ENCODE measurements around the gene LPCAT2. TPM values are rescaled to one million over a fixed set of nuclear protein-coding genes. Genes with fewer than 3 reads are reported as not detected.

LPCAT2 gene
- total and polyA plus RNA-seq, 8 donors, result 1.7 to 12.8 (median 4.5) TPM

DNA sequence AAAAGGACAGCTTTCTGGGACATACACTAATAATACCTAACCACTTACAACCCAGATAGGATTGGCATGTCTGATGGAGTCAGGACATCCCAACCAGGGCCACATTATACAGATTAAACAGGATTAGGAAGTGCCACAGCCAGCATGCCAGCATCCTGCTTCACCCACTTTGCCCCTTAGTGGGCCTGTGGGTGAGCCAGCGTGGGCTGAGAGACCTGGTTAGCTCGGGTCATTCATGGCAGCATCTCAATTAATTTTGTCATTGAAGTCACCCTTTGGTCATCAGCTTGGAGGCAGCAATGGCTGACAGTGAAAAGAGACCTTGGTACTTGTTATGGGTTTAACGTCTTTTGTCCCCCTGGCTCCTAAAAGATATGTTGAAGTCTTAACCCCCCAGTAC, 117.0 kb downstream of the LPCAT2 start:
- H3K9me3 ChIP-seq, result no peaks in the 10 kb centered on the region
- no peaks in the 10 kb centered on the region for H3K27me3 ChIP-seq
- FAIRE-seq, result no peak
- no peak overlapping the region for H3K27ac ChIP-seq
- ATAC-seq, result no peak
- intact Hi-C loops (cut with DNase I), result no loop called here
- 85 to 92% methylated on average over 3 of the region's 3 CpGs for WGBS, 2 donors
- H3K4me3 ChIP-seq, result no peak overlapping the region
- no peak for DNase-seq
- H3K4me1 ChIP-seq, result peaks cover 4 to 12% (median 6%) of the 10 kb centered on the region in 3 donors
- TF ChIP-seq, protein P1, sequence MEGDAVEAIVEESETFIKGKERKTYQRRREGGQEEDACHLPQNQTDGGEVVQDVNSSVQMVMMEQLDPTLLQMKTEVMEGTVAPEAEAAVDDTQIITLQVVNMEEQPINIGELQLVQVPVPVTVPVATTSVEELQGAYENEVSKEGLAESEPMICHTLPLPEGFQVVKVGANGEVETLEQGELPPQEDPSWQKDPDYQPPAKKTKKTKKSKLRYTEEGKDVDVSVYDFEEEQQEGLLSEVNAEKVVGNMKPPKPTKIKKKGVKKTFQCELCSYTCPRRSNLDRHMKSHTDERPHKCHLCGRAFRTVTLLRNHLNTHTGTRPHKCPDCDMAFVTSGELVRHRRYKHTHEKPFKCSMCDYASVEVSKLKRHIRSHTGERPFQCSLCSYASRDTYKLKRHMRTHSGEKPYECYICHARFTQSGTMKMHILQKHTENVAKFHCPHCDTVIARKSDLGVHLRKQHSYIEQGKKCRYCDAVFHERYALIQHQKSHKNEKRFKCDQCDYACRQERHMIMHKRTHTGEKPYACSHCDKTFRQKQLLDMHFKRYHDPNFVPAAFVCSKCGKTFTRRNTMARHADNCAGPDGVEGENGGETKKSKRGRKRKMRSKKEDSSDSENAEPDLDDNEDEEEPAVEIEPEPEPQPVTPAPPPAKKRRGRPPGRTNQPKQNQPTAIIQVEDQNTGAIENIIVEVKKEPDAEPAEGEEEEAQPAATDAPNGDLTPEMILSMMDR (IDR thresholded peaks at IDR 0.05), result no peak
- H3K36me3 ChIP-seq, result no peaks in the 10 kb centered on the region

GRCh38 chr16:55628306-55628968, 119.6 kb downstream of the LPCAT2 start:
- H3K4me1 ChIP-seq, result no peaks in the 10 kb centered on the region
- intact Hi-C loops (cut with DNase I), result no loop called here
- H3K9me3 ChIP-seq, result no peaks in the 10 kb centered on the region
- no peak overlapping the region for H3K27ac ChIP-seq
- DNase-seq (no peak), FAIRE-seq (no peak), ATAC-seq (no peak)
- no peaks in the 10 kb centered on the region for H3K36me3 ChIP-seq
- no peak overlapping the region for H3K4me3 ChIP-seq
- 68 to 71% methylated on average over 6 of the region's 6 CpGs for WGBS, 2 donors
- TF ChIP-seq, protein P1 (IDR thresholded peaks at IDR 0.05), result no peak
- H3K27me3 ChIP-seq, result no peaks in the 10 kb centered on the region

GRCh38 chr16:55630774-55631173, 121.9 kb downstream of the LPCAT2 start:
- DNase-seq (no peak), FAIRE-seq (no peak), ATAC-seq (no peak)
- TF ChIP-seq, protein P1 (IDR thresholded peaks at IDR 0.05), result no peak
- Histone ChIP-seq H3K4me3 (no peak overlapping the region), H3K9me3 (no peaks in the 10 kb centered on the region), H3K27me3 (no peaks in the 10 kb centered on the region), H3K27ac (no peak overlapping the region), H3K36me3 (no peaks in the 10 kb centered on the region), H3K4me1 (no peaks in the 10 kb centered on the region)
- intact Hi-C loops (cut with DNase I), result no loop called here

DNA sequence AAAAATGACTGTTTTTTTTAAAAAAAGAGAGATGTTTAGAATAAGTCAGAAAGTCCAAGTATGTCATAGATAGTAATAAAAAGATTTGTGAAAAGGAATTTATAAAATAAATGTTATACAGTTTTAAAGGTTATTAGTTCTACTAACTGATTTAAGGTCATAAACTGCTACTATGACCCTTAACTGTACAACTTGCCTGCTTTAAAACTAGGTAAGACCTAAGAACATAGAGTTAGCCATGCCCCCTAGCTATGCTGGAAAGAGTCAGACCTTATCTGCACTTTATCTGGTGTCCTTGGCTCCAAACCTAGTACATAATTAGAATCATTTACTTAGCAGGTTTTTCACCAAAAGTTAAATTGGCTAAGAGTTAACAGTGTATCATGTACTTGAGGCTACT, 123.4 kb downstream of the LPCAT2 start:
- Histone ChIP-seq H3K36me3 (no peaks in the 10 kb centered on the region), H3K27me3 (no peaks in the 10 kb centered on the region), H3K27ac (no peak overlapping the region), H3K9me3 (no peaks in the 10 kb centered on the region), H3K4me3 (no peak overlapping the region), H3K4me1 (no peaks in the 10 kb centered on the region)
- DNase-seq, result no peak
- intact Hi-C loops (cut with DNase I), result no loop called here
- TF ChIP-seq, protein P1 (IDR thresholded peaks at IDR 0.05), result no peak
- FAIRE-seq, result no peak
- ATAC-seq, result no peak

GRCh38 chr16:55634193-55634592, 125.3 kb downstream of the LPCAT2 start:
- FAIRE-seq, result no peak
- H3K27me3 ChIP-seq, result no peaks in the 10 kb centered on the region
- H3K36me3 ChIP-seq, result no peaks in the 10 kb centered on the region
- intact Hi-C loops (cut with DNase I), result no loop called here
- no peaks in the 10 kb centered on the region for H3K9me3 ChIP-seq
- TF ChIP-seq, protein P1 (IDR thresholded peaks at IDR 0.05), result no peak
- no peak overlapping the region for H3K4me3 ChIP-seq
- DNase-seq, result no peak
- H3K4me1 ChIP-seq, result no peaks in the 10 kb centered on the region
- ATAC-seq, result no peak
- H3K27ac ChIP-seq, result no peak overlapping the region

Other genes with a start within 250 kb of the LPCAT2 start
- gene IRX6, start 184.9 kb upstream of the LPCAT2 start, total RNA-seq, result under 1 TPM in 1 of 6 donors, not detected in 5; 0.08 TPM
- under 1 TPM; 0.02 to 0.04 TPM for gene IRX6, start 184.9 kb upstream of the LPCAT2 start, polyA plus RNA-seq
- gene MMP2, start 29.9 kb upstream of the LPCAT2 start, total RNA-seq, result 100 to 1,000 TPM in 1 of 6 donors, 10 to 100 TPM in 4, 1 to 10 TPM in 1; 8.3 to 108 (median 28.0) TPM
- 1 to 10 TPM; 6.5 to 8.4 TPM for gene MMP2, start 29.9 kb upstream of the LPCAT2 start, polyA plus RNA-seq
- under 1 TPM in 2 of 6 donors, not detected in 4; 0.19 to 0.32 TPM for gene CAPNS2, start 57.6 kb downstream of the LPCAT2 start, total RNA-seq
- not detected for gene CAPNS2, start 57.6 kb downstream of the LPCAT2 start, polyA plus RNA-seq
- gene SLC6A2, start 146.9 kb downstream of the LPCAT2 start, total RNA-seq, result under 1 TPM in 2 of 6 donors, not detected in 4; 0.09 to 0.25 TPM
- gene SLC6A2, start 146.9 kb downstream of the LPCAT2 start, polyA plus RNA-seq, result under 1 TPM in 1 of 2 donors, not detected in 1; 0.52 TPM

Data from pancreas (tissue), 10 donors.